Measurements from ENCODE around the gene METTL17.
A peak's percentile ranks its signal among the peaks of the same experiment; 100 is the strongest.
"Not testable (repeated sequence)": the region's sequence is repeated elsewhere in the genome, so short reads cannot be mapped to it uniquely, and the experiment has no call there.

Gene METTL17, protein sequence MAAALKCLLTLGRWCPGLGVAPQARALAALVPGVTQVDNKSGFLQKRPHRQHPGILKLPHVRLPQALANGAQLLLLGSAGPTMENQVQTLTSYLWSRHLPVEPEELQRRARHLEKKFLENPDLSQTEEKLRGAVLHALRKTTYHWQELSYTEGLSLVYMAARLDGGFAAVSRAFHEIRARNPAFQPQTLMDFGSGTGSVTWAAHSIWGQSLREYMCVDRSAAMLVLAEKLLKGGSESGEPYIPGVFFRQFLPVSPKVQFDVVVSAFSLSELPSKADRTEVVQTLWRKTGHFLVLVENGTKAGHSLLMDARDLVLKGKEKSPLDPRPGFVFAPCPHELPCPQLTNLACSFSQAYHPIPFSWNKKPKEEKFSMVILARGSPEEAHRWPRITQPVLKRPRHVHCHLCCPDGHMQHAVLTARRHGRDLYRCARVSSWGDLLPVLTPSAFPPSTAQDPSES

DNA sequence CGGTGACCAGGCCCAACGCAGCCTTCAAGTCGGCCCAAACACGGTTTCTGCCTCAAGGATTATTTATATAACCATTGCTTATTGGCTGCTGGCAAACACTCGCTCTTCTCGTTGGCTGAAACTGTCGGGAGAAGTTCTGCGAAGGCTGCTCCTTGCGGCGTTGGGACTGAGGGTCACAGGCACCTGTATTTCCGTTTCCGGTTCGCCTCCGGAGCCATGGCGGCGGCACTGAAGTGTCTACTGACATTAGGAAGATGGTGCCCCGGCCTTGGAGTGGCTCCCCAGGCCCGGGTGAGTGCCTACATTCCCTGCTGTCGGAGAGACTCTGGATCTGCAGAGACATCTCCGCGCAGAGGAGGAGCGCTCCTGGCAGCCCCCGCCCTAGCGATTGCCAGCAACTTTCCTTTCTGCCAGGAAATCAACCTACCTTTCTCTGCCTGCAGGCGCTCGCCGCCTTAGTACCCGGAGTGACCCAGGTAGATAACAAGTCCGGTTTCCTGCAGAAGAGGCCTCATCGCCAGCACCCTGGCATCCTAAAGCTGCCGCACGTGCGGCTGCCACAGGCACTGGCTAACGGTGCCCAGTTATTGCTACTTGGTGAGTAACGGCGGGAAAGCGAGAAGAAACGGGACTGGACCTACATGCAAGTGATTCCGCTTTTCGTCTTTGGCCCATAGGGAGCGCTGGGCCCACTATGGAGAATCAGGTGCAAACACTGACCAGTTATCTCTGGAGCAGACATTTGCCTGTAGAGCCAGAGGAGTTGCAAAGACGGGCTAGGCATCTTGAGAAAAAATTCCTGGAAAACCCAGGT, at the start of gene METTL17:
Gene METTL17, plus strand, starts transcription at position 194 of the 814 bp plus-strand sequence. Its CDS starts 23 bp downstream, at position 217.
- peak within 1 kb of the TSS; percentile 69 for H3K27ac ChIP-seq (ENCODE audit: low read depth, low read length)
- no peaks in the 10 kb centered on the region for H3K27me3 ChIP-seq (ENCODE audit: control insufficient read depth in 1 of 2, insufficient read depth in 2 of 2, low read length in 2 of 2)
- H3K9me3 ChIP-seq (ENCODE audit: control insufficient read depth in 1 of 2, low read length in 2 of 2), result no peaks in the 10 kb centered on the region
- H3K4me1 ChIP-seq (ENCODE audit: control insufficient read depth in 1 of 2, insufficient read depth in 2 of 2, low read length in 2 of 2), result peaks cover 24 to 26% of the 10 kb centered on the region in 2 donors
- H3K9ac ChIP-seq (ENCODE audit: low read depth in 1 of 2, low read length in 2 of 2), result peak within 1 kb of the TSS; percentile 75 to 90
- H3K4me3 ChIP-seq (ENCODE audit: low read depth in 1 of 2, low read length in 2 of 2), result peak within 1 kb of the TSS; percentile 99 to 100
- H3K36me3 ChIP-seq (ENCODE audit: control insufficient read depth in 1 of 2, insufficient read depth in 2 of 2, low read length in 2 of 2), result peaks cover 7 to 26% of the 10 kb centered on the region in 2 donors

DNA sequence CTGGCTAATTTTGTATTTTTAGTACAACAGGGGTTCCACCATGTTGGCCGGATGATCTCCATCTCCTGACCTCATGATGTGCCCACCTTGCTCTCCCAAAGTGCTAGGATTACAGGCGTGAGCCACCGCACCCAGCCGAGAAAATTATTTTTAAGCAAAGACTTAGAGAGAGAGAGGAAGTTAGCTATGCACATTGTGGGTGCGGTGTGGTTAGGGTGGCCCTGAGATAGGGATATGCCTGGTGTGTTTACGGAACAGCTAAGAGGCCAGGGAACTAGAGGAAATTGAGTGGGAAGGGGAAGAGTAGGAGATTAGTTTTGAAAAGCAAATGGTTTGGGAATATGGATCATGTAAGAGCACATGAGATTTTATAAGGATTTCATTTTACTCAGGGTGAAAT, 44.6 kb upstream of the METTL17 start:
- not testable (repeated sequence) for H3K9me3 ChIP-seq (ENCODE audit: control insufficient read depth in 1 of 2, low read length in 2 of 2); H3K36me3 ChIP-seq (ENCODE audit: control insufficient read depth in 1 of 2, insufficient read depth in 2 of 2, low read length in 2 of 2); H3K27ac ChIP-seq (ENCODE audit: low read depth, low read length); H3K4me3 ChIP-seq (ENCODE audit: low read depth in 1 of 2, low read length in 2 of 2); H3K9ac ChIP-seq (ENCODE audit: low read depth in 1 of 2, low read length in 2 of 2); H3K4me1 ChIP-seq (ENCODE audit: control insufficient read depth in 1 of 2, insufficient read depth in 2 of 2, low read length in 2 of 2); H3K27me3 ChIP-seq (ENCODE audit: control insufficient read depth in 1 of 2, insufficient read depth in 2 of 2, low read length in 2 of 2)

DNA sequence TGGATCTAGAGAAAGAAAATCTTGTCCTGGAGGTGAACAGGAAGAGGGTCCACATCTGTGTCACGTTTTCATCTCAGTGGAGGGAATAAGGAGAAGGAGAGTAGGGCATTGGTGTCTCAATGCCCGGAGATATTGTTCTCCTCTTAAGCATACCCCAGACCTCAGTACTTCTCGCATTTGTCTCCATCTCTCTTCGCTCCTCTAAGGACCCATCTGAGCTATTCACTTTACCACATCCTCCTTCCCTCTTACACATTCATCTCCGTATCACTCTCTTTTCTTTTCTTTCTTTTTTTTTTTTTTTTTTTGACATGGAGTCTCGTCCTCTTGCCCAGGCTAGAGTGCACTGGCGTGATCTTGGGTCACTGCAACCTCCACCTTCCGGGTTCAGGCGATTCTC, 43.1 kb upstream of the METTL17 start:
- H3K9me3 ChIP-seq (ENCODE audit: control insufficient read depth in 1 of 2, low read length in 2 of 2); H3K4me3 ChIP-seq (ENCODE audit: low read depth in 1 of 2, low read length in 2 of 2); H3K27ac ChIP-seq (ENCODE audit: low read depth, low read length); H3K27me3 ChIP-seq (ENCODE audit: control insufficient read depth in 1 of 2, insufficient read depth in 2 of 2, low read length in 2 of 2); H3K9ac ChIP-seq (ENCODE audit: low read depth in 1 of 2, low read length in 2 of 2); H3K36me3 ChIP-seq (ENCODE audit: control insufficient read depth in 1 of 2, insufficient read depth in 2 of 2, low read length in 2 of 2); H3K4me1 ChIP-seq (ENCODE audit: control insufficient read depth in 1 of 2, insufficient read depth in 2 of 2, low read length in 2 of 2): not testable (repeated sequence)

DNA sequence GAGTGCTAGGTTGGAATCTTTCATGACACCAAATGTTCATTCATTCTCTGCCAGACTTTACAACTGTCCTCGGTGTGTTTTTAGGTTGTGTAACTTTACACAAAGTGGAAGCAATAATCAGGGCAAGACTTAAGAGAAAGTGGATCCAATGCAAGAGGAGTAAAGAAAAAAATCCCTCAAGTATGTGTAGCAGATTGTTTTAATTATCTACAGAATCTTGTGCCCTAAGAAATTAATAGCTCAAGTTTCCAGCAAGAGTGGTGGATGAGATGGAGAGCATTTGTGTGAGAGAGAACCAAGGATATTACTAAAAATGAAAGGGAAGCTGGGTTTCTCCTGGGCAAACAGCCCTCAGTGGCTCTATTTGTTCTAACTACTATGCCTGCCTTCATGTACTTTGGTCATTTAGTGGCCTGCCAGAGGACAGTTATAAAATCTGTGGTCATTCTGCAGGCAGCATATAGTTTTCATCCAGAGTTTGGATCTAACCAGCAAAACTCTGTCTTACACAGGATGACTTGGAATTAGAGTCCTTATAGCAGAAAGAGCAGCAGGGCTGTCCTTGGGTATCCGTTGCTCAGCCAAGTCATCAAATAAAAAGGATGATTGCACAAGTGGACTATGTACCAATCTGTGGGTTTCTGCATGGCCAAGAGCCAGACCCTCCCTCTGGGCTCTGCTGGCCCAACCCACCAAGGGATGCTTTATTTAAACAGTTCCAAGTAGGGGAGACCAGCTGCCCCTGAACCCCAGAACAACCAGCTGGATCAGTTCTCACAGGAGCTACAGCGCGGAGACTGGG, 34.8 kb upstream of the METTL17 start, which contains the start of gene RNASE2:
Gene RNASE2, plus strand, starts transcription at position 752 of the 802 bp plus-strand sequence. CDS start 285 bp downstream, outside the sequence.
- H3K27ac ChIP-seq (ENCODE audit: low read depth, low read length); H3K9ac ChIP-seq (ENCODE audit: low read depth in 1 of 2, low read length in 2 of 2): not testable (repeated sequence)

DNA sequence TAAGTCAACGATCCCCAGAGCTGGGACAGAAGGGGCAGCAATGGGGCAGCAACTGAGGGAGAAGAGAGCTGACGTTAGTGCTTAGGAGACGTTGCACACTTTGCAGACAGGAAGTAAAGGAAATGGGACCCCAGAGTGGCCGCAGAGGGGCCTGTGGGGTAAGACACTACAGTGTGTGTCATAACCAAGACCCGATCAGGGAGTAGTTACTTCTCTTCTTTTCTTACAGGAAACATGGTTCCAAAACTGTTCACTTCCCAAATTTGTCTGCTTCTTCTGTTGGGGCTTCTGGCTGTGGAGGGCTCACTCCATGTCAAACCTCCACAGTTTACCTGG, 34.3 kb upstream of the METTL17 start:
- not testable (repeated sequence) for H3K9me3 ChIP-seq (ENCODE audit: control insufficient read depth in 1 of 2, low read length in 2 of 2); H3K27ac ChIP-seq (ENCODE audit: low read depth, low read length)

More for the DNA sequence above, 34.8 kb upstream of the METTL17 start, which contains the start of gene RNASE2:
- not testable (repeated sequence) for H3K4me1 ChIP-seq (ENCODE audit: control insufficient read depth in 1 of 2, insufficient read depth in 2 of 2, low read length in 2 of 2); H3K4me3 ChIP-seq (ENCODE audit: low read depth in 1 of 2, low read length in 2 of 2); H3K9me3 ChIP-seq (ENCODE audit: control insufficient read depth in 1 of 2, low read length in 2 of 2); H3K36me3 ChIP-seq (ENCODE audit: control insufficient read depth in 1 of 2, insufficient read depth in 2 of 2, low read length in 2 of 2); H3K27me3 ChIP-seq (ENCODE audit: control insufficient read depth in 1 of 2, insufficient read depth in 2 of 2, low read length in 2 of 2)

DNA sequence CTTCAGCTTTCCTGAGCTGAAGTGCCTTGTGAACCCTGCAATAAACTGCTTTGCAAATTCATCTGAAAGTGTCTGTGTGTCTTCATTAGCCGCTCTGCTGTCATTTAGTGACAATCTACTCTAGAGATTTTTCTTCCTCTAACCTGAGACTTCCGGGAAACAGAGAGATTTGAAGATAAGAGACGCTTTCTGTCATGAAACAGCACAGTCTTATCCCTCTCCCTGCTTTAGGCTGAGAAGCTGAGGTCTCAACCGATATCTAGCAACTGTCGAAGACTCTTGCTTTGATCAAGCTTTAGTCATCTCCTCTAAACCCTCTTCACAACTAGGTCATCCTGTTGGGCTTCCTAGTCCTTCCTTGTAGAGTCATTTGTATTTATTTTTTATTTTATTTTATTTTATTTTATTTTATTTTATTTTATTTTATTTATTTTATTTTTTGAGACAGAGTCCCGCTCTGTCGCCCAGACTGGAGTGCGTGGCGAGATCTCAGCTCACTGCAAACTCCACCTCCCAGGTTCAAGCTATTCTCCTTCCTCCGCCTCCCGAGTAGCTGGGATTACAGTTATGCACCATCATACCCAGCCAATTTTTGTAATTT, 33.3 kb upstream of the METTL17 start:
- Histone ChIP-seq H3K4me1 (ENCODE audit: control insufficient read depth in 1 of 2, insufficient read depth in 2 of 2, low read length in 2 of 2) (no peaks in the 10 kb centered on the region), H3K36me3 (ENCODE audit: control insufficient read depth in 1 of 2, insufficient read depth in 2 of 2, low read length in 2 of 2) (no peaks in the 10 kb centered on the region), H3K27me3 (ENCODE audit: control insufficient read depth in 1 of 2, insufficient read depth in 2 of 2, low read length in 2 of 2) (no peaks in the 10 kb centered on the region), H3K9me3 (ENCODE audit: control insufficient read depth in 1 of 2, low read length in 2 of 2) (no peaks in the 10 kb centered on the region), H3K9ac (ENCODE audit: low read depth in 1 of 2, low read length in 2 of 2) (no peak overlapping the region), H3K27ac (ENCODE audit: low read depth, low read length) (no peak overlapping the region), H3K4me3 (ENCODE audit: low read depth in 1 of 2, low read length in 2 of 2) (no peak overlapping the region)

More for the DNA sequence above, 34.3 kb upstream of the METTL17 start:
- H3K36me3 ChIP-seq (ENCODE audit: control insufficient read depth in 1 of 2, insufficient read depth in 2 of 2, low read length in 2 of 2); H3K4me1 ChIP-seq (ENCODE audit: control insufficient read depth in 1 of 2, insufficient read depth in 2 of 2, low read length in 2 of 2); H3K27me3 ChIP-seq (ENCODE audit: control insufficient read depth in 1 of 2, insufficient read depth in 2 of 2, low read length in 2 of 2); H3K4me3 ChIP-seq (ENCODE audit: low read depth in 1 of 2, low read length in 2 of 2); H3K9ac ChIP-seq (ENCODE audit: low read depth in 1 of 2, low read length in 2 of 2): not testable (repeated sequence)

DNA sequence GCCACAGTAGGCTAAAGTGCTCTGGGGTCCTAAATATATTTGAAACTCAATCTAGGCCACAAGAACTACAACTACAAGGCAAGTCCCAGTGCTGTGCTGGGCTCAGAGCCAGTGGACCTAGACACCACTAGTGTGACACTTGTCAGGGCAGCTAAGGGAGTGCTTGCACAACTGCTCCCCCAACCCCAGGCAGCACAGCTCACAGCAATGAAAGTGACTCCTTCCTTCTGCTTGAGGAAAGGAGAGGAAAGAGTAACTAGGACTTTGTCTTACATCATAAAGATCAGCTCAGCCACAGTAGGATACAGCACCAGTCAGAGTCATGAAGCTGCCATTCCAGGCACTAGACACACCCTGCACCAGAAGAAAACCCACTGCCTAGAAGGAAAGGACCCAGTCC, 30.8 kb upstream of the METTL17 start:
- not testable (repeated sequence) for H3K36me3 ChIP-seq (ENCODE audit: control insufficient read depth in 1 of 2, insufficient read depth in 2 of 2, low read length in 2 of 2); H3K27me3 ChIP-seq (ENCODE audit: control insufficient read depth in 1 of 2, insufficient read depth in 2 of 2, low read length in 2 of 2); H3K4me1 ChIP-seq (ENCODE audit: control insufficient read depth in 1 of 2, insufficient read depth in 2 of 2, low read length in 2 of 2); H3K9ac ChIP-seq (ENCODE audit: low read depth in 1 of 2, low read length in 2 of 2); H3K27ac ChIP-seq (ENCODE audit: low read depth, low read length); H3K9me3 ChIP-seq (ENCODE audit: control insufficient read depth in 1 of 2, low read length in 2 of 2); H3K4me3 ChIP-seq (ENCODE audit: low read depth in 1 of 2, low read length in 2 of 2)

DNA sequence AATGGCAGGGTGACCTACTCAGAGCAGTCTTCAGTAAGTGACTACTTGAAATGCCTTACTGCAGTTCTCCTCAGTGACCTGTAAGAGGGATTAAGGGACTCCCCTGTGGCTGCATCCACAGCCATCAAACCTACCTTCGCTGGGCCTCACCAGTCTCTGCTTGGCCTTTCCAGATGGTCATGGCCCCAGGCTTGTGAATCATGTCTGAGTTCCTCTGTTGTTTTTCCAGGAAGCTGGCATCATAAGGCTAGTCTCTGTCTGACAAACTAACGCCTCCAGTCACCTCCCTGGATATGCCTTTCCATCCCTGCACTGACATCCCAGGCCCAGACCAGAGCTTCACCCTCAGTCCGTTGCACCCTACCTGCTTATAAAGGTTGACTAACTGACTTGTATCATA, 20.4 kb upstream of the METTL17 start:
- H3K4me3 ChIP-seq (ENCODE audit: low read depth in 1 of 2, low read length in 2 of 2), result no peak overlapping the region
- H3K4me1 ChIP-seq (ENCODE audit: control insufficient read depth in 1 of 2, insufficient read depth in 2 of 2, low read length in 2 of 2), result peaks cover 8 to 10% of the 10 kb centered on the region in 2 donors
- no peaks in the 10 kb centered on the region for H3K9me3 ChIP-seq (ENCODE audit: control insufficient read depth in 1 of 2, low read length in 2 of 2)
- no peak overlapping the region for H3K27ac ChIP-seq (ENCODE audit: low read depth, low read length)
- H3K36me3 ChIP-seq (ENCODE audit: control insufficient read depth in 1 of 2, insufficient read depth in 2 of 2, low read length in 2 of 2), result no peaks in the 10 kb centered on the region
- peaks cover 0 to 8% of the 10 kb centered on the region in 2 donors for H3K27me3 ChIP-seq (ENCODE audit: control insufficient read depth in 1 of 2, insufficient read depth in 2 of 2, low read length in 2 of 2)
- no peak overlapping the region for H3K9ac ChIP-seq (ENCODE audit: low read depth in 1 of 2, low read length in 2 of 2)

DNA sequence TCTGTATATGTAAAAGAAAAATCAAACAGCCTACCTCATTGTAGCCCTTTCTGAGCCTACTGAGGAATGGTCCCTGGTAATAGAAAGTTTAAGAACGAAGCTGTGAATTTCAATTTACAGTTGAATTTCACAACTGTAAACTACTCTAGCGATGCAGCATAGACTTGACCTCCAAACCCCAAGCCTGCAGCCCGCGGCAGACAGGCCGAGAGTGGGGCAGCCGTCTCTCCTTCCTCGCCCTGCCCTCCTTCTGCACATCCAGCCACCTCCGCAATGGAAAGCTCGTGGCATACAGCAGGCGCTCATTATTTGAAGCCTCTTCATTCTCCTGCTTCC, 19.2 kb upstream of the METTL17 start:
- H3K4me1 ChIP-seq (ENCODE audit: control insufficient read depth in 1 of 2, insufficient read depth in 2 of 2, low read length in 2 of 2), result peaks cover 8 to 10% of the 10 kb centered on the region in 2 donors
- no peaks in the 10 kb centered on the region for H3K36me3 ChIP-seq (ENCODE audit: control insufficient read depth in 1 of 2, insufficient read depth in 2 of 2, low read length in 2 of 2)
- H3K9me3 ChIP-seq (ENCODE audit: control insufficient read depth in 1 of 2, low read length in 2 of 2), result no peaks in the 10 kb centered on the region
- peak overlapping the region; percentile 85 to 87 for H3K4me3 ChIP-seq (ENCODE audit: low read depth in 1 of 2, low read length in 2 of 2)
- H3K27me3 ChIP-seq (ENCODE audit: control insufficient read depth in 1 of 2, insufficient read depth in 2 of 2, low read length in 2 of 2), result peaks cover 0 to 8% of the 10 kb centered on the region in 2 donors
- no peak overlapping the region for H3K27ac ChIP-seq (ENCODE audit: low read depth, low read length)
- peak overlapping the region in 1 of 2 donors; percentile 80 for H3K9ac ChIP-seq (ENCODE audit: low read depth in 1 of 2, low read length in 2 of 2)
